K562 (cell line): ENCODE results near the gene SLC6A7. TPM values are rescaled to one million over a fixed set of nuclear protein-coding genes. Genes with fewer than 3 reads are reported as not detected.

Source experiments
- HNRNPUL1 ChIP-seq: fragments of 200-400 bp; formaldehyde crosslinking; IDR thresholded peaks from 2 replicates; pipeline ENCODE4 v1.6.1; 2017; ENCODE audit warnings: low read length
- HSF4 ChIP-seq: fragments of 250-450 bp; sonication (Bioruptor Pico); IDR thresholded peaks from 2 replicates; pipeline ENCODE4 v2.1.2; 2022; ENCODE audit warnings: mild to moderate bottlenecking, moderate library complexity, borderline replicate concordance
- VEZF1 ChIP-seq: fragments of 200-800 bp; sonication (Bioruptor generic); IDR thresholded peaks from 2 replicates; pipeline ENCODE4 v1.6.1; 2017; ENCODE audit warnings: missing genetic modification characterization, missing compliant biosample characterization
- polyA plus RNA-seq, 8 experiments: library from polyadenylated mRNA; depleted of rRNA in 4 of 8; stranded (reverse) in 5 of 8; unstranded in 3 of 8; fragments of >200 nt; fragmentation: Nextera tagmentation in 2 of 8; fragmentation: Illumina TruSeq in 1 of 8; extraction: Ambion mirVana in 2 of 8; extraction: Trizol in 1 of 8; gene quantifications; 2 replicates each; pipeline versions ENCODE4 v1.2.1 to v1.2.3, GENCODE V29; 2011 to 2014; ENCODE audit warnings: inconsistent platforms in 1 of 8, missing spikeins in 1 of 8
- total RNA-seq, 7 experiments: library from RNA; depleted of rRNA in 6 of 7; stranded (reverse); fragments of >200 nt in 6 of 7; fragmentation: Illumina TruSeq in 2 of 7; extraction: Trizol in 2 of 7; gene quantifications; 2 replicates each; pipeline versions ENCODE4 v1.2.1 to v1.2.3, GENCODE V29; 2011 to 2021; ENCODE audit warnings: low replicate concordance in 1 of 7
- TF ChIP-seq, protein P1 (sequence below): fragments of 250-450 bp; sonication (Bioruptor Pico); IDR thresholded peaks from 2 replicates; pipeline ENCODE4 v1.5.0; 2021; ENCODE audit warnings: mild to moderate bottlenecking, moderate library complexity

Gene SLC6A7
- total and polyA plus RNA-seq, 9 of the 15 experiments (the other 6 are each of a cell fraction or from before 2014, with no cell fraction given), result not detected

GRCh38 chr5:150155258-150156026, 34.4 kb upstream of the SLC6A7 start, which contains the start of gene PDGFRB (continued):
- TF ChIP-seq, protein P1, sequence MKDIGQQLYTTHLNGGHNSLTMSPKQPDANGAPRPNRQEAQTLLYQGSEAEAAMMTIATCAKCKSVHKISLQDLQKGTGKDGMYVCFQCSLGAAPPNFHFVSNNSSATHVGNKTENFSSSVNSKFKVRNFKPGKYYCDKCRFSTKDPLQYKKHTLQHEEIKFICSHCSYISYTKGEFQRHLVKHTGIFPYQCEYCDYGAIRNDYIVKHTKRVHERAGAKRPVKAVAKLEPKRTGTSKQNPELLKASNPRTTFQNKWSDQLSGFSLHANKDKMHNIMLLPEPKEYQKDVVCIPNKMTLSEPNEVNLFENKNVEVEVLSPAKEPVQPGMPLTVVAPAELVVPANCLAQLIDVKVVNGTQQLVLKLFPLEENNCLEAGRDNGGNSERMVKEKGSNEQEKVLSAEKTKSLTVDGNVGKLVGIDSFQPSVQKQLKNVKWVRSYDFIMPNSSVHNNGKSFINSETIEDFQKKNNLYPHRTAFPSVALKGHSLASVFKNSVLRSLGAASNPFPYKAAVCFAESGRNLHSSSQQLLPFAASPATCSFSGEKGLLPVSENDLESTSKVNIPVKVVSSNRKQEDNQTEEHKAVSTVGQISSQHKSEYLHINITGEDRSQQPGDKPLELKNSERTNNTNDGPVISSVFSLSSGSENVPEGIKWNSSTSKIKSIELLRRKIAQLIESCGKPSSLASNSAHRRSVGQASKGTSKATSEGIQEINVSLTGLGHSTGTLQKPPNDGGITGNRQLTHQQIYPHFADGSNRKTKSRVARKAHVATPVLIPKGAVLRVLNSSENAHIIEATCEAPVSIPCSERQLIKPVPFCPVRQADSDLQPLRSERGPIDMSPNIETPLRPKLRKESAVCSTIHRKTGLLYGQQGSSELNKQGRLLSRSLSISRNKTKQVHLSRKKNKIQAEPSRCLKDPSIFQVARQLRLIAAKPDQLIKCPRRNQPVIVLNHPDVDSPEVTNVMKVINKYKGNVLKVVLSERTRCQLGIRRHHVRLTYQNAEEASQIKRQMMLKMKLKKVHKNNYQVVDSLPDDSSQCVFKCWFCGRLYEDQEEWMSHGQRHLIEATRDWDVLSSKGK (CRISPR knock-in tag), result no peak
- no peak for TF ChIP-seq HSF4 (CRISPR knock-in tag)
- TF ChIP-seq HNRNPUL1, result no peak
- peak; percentile 86 for TF ChIP-seq VEZF1
